PC-9 (cell line): ENCODE results near the gene ZNF891.

Experiments
- EZH2 ChIP-seq: fragments of 200-600 bp; sonication (generic); IDR thresholded peaks from 2 replicates; pipeline ENCODE4 v1.8.0; 2017; ENCODE audit warnings: antibody characterized with exemption, low read depth
- TF ChIP-seq, protein P1 (sequence below): fragments of 200-600 bp; sonication (generic); conservative IDR thresholded peaks from 2 replicates; pipeline ENCODE4 v1.6.1; 2017; ENCODE audit warnings: mixed run types, antibody characterized with exemption, mild to moderate bottlenecking, moderate library complexity

DNA sequence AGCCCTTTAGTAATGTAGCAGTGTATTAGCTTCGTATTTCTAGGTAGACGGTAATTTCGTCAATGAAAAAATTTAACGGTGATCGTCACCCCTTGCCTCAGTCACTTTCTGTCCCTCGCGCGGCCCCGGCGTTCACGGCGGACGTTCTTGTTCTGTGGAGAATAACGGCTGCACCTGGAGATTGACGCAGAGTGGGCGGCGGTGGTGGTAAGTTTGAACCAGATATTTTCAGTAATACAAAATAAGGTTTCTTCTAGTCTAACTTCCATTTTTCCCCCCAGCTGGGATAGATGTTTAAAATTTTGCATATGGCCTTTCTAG lies 694 bp upstream of the ZNF891 start:
- TF ChIP-seq, protein P1, sequence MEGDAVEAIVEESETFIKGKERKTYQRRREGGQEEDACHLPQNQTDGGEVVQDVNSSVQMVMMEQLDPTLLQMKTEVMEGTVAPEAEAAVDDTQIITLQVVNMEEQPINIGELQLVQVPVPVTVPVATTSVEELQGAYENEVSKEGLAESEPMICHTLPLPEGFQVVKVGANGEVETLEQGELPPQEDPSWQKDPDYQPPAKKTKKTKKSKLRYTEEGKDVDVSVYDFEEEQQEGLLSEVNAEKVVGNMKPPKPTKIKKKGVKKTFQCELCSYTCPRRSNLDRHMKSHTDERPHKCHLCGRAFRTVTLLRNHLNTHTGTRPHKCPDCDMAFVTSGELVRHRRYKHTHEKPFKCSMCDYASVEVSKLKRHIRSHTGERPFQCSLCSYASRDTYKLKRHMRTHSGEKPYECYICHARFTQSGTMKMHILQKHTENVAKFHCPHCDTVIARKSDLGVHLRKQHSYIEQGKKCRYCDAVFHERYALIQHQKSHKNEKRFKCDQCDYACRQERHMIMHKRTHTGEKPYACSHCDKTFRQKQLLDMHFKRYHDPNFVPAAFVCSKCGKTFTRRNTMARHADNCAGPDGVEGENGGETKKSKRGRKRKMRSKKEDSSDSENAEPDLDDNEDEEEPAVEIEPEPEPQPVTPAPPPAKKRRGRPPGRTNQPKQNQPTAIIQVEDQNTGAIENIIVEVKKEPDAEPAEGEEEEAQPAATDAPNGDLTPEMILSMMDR: no peak
- no peak for TF ChIP-seq EZH2
